Gastrocnemius medialis (tissue), 4 donors: ENCODE measurements around the gene PHF12. TPM values are rescaled to one million over a fixed set of nuclear protein-coding genes. Genes with fewer than 3 reads are reported as not detected.
"Not testable (repeated sequence)": the region's sequence is repeated elsewhere in the genome, so short reads cannot be mapped to it uniquely, and the experiment has no call there.

Source experiments
- ATAC-seq, 2 donors: fragments of 150-250 bp; one replicate each; pipeline ENCODE4 v1.9.1; 2016
- DNase-seq, 2 donors: peaks; one replicate each; pipeline ENCODE4 v3.0.0-alpha.2; 2019
- H3K27ac ChIP-seq, 4 donors: fragments of 200-600 bp; sonication (generic); 1 replicate in 1 of 4; 2 replicates in 3 of 4; pipeline ENCODE4 v1.5.1; 2016 to 2018; ENCODE audit warnings: mild to moderate bottlenecking in 2 of 4, moderate library complexity in 1 of 4
- H3K27me3 ChIP-seq, 3 donors: fragments of 200-600 bp; sonication (generic) in 2 of 3; 1 replicate in 1 of 3; 2 replicates in 2 of 3; pipeline versions ENCODE4 v1.5.1 to v1.6.0; 2016 to 2019; ENCODE audit warnings: mild to moderate bottlenecking in 1 of 3, moderate library complexity in 1 of 3
- H3K36me3 ChIP-seq, 2 donors: fragments of 200-600 bp; sonication (generic) in 1 of 2; one replicate each; pipeline ENCODE4 v1.5.1; 2017 to 2018
- H3K4me1 ChIP-seq, 2 donors: fragments of 200-600 bp; sonication (generic) in 1 of 2; one replicate each; pipeline ENCODE4 v1.5.1; 2016 to 2017; ENCODE audit warnings: mild to moderate bottlenecking in 2 of 2
- H3K4me3 ChIP-seq, 4 donors: fragments of 200-600 bp; sonication (generic) in 3 of 4; 1 replicate in 1 of 4; 2 replicates in 3 of 4; pipeline ENCODE4 v1.5.1; 2016 to 2019; ENCODE audit warnings: mild to moderate bottlenecking in 2 of 4
- H3K9me3 ChIP-seq, 3 donors: fragments of 200-600 bp; sonication (generic) in 2 of 3; 1 replicate in 1 of 3; 2 replicates in 2 of 3; pipeline ENCODE4 v1.5.1; 2016 to 2019
- POLR2A ChIP-seq, 2 donors: fragments of 450-650 bp; IDR thresholded peaks; one replicate each; pipeline ENCODE4 v1.6.1; 2017; ENCODE audit warnings: antibody characterized with exemption in 2 of 2, mild to moderate bottlenecking in 2 of 2, moderate library complexity in 2 of 2
- in situ Hi-C, 4 donors: fragments of 200-750 bp; cut with MboI; loops; one replicate each; pipeline versions ENCODE4 v1.15.0 to v1.8.0; 2017; ENCODE audit warnings: low sequenced_read_pairs in 4 of 4
- intact Hi-C: fragments of 100-400 bp; cut with DNase I; formaldehyde crosslinking; loops from one replicate; pipeline ENCODE4 v1.15.1; 2023; ENCODE audit warnings: low total_unique reads
- total RNA-seq, 4 donors: library from RNA; depleted of rRNA; stranded (reverse); fragments of >200 nt; gene quantifications; one replicate each; pipeline versions ENCODE4 v1.1.0 to v1.2.3, GENCODE V29; 2016
- TF ChIP-seq, protein P1 (sequence below), 5 experiments: fragments of 450-650 bp in 3 of 5; fragments of 200-600 bp in 2 of 5; sonication (generic) in 2 of 5; IDR thresholded peaks in 4 of 5; conservative IDR thresholded peaks in 1 of 5; 1 replicate in 4 of 5; 2 replicates in 1 of 5; pipeline ENCODE4 v1.5.1; 2016 to 2019; ENCODE audit warnings: antibody characterized with exemption in 5 of 5, mild to moderate bottlenecking in 3 of 5, moderate library complexity in 3 of 5

The PHF12 gene
- total RNA-seq, 4 donors from 2014 or later = 22.1 to 37.3 (median 24.2) TPM

DNA sequence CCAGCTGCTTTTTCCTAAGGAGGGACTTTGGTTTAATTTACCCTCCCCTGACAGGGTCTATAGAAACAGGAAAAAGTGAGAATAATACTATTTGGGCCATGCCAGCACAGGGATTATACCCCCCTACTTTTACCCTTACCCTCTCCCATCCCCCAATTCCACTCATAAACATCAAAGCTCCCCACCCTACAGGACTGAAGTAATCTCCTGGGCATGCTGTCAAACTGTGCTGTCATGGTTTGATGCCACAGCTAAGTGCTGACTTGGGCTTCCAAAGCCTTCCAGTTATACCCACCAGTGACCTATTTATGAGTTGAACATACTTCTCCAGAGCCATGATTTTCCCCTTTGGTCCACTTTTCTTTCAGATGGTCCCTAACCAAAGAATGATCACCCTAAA is 12.8 kb downstream of the PHF12 start:
- in situ Hi-C loops (no loop called here), intact Hi-C loops (no loop called here)
- TF ChIP-seq, protein P1, sequence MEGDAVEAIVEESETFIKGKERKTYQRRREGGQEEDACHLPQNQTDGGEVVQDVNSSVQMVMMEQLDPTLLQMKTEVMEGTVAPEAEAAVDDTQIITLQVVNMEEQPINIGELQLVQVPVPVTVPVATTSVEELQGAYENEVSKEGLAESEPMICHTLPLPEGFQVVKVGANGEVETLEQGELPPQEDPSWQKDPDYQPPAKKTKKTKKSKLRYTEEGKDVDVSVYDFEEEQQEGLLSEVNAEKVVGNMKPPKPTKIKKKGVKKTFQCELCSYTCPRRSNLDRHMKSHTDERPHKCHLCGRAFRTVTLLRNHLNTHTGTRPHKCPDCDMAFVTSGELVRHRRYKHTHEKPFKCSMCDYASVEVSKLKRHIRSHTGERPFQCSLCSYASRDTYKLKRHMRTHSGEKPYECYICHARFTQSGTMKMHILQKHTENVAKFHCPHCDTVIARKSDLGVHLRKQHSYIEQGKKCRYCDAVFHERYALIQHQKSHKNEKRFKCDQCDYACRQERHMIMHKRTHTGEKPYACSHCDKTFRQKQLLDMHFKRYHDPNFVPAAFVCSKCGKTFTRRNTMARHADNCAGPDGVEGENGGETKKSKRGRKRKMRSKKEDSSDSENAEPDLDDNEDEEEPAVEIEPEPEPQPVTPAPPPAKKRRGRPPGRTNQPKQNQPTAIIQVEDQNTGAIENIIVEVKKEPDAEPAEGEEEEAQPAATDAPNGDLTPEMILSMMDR (IDR thresholded peaks at IDR 0.05 in 4 of 5, conservative IDR thresholded peaks at IDR 0.05 in 1 of 5) = no peak
- TF ChIP-seq POLR2A (IDR thresholded peaks at IDR 0.05) = no peak
- Histone ChIP-seq H3K27me3 (no peaks in the 10 kb centered on the region), H3K9me3 (no peaks in the 10 kb centered on the region), H3K36me3 (no peaks in the 10 kb centered on the region), H3K27ac (peak overlapping the region; percentile 80 to 97 (median 96)), H3K4me1 (peaks cover 75 to 83% of the 10 kb centered on the region in 2 donors), H3K4me3 (peak overlapping the region in 2 of 4 donors; percentile 2 to 17)
- DNase-seq (peak; percentile 46 to 77), ATAC-seq (peak; percentile 48 to 70)

DNA sequence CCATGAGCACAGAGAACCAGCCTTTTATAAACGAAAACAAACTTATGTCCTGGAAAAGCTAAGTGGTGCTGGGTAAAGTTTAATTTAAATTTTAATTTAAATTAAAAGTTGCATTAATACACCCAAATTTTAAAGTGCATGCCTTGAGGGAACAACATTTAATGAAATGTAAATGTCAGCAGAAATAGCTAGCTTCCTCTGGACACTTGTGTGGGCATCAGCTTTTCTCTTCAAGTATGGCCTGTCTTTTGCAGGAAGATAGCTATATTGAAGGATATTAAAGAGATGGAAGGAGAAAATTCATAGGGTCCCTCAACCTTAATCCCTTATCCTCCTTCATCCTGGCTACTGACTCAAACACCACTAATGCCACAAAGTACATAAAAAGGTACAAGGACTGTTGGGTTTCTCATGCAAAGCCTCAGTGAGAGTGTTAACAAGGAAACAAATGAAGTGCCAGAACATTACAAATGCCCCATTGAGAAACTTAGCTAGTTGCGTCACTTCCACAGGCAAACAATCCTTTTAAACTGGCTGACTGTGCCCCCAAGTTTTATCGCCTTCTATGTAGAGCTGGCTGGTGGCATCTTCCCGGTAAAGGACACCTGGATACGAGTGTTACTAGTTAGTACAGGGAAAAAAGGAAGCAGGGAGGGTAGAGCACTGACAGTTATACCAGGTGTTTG is 14.1 kb downstream of the PHF12 start:
- in situ Hi-C loops (no loop called here), intact Hi-C loops (no loop called here)
- Histone ChIP-seq H3K27me3 (no peaks in the 10 kb centered on the region), H3K9me3 (no peaks in the 10 kb centered on the region), H3K36me3 (no peaks in the 10 kb centered on the region), H3K4me3 (no peak overlapping the region), H3K4me1 (peaks cover 69 to 71% of the 10 kb centered on the region in 2 donors), H3K27ac (peak overlapping the region; percentile 80 to 97 (median 96))
- DNase-seq (no peak), ATAC-seq (peak; percentile 53 to 65)
- TF ChIP-seq, protein P1 (IDR thresholded peaks at IDR 0.05 in 4 of 5, conservative IDR thresholded peaks at IDR 0.05 in 1 of 5) = no peak
- no peak for TF ChIP-seq POLR2A (IDR thresholded peaks at IDR 0.05)

DNA sequence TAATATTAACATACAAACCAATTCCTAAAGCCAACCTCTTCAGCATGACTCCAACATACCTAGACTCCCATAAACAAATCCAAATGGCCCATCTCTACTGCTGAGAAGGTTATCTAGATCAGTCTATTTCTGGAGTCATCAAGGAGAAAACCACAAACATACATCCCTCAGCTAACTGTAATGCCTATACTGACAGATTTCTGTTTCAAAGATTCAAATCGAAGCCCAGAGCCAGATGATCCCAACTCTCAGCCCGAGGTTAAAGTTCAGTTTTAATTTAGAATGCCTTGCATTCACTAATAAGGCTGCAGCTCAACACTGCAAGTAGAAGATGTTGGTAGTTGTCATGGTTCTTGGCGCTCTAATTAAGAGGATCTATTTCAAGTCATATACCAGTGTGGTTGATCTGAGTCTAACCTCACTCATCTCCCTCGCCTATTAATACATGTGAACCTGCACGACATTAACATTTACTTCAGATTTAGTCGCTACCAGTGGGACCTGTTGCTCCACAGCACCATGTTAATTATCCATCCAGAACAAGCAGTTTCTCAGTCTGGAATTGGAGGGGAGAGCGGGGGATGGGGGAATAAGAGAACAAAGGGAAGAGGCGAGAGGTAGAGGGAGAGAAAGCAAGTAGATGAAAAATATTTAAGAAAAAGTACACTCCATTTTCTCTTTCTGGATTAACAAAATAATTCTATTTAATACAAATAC is 15.4 kb downstream of the PHF12 start:
- no peak overlapping the region for H3K4me3 ChIP-seq
- H3K4me1 ChIP-seq = peaks cover 65 to 67% of the 10 kb centered on the region in 2 donors
- no peak for DNase-seq
- no peaks in the 10 kb centered on the region for H3K36me3 ChIP-seq
- in situ Hi-C loops = no loop called here
- intact Hi-C loops = no loop called here
- TF ChIP-seq, protein P1 (IDR thresholded peaks at IDR 0.05 in 4 of 5, conservative IDR thresholded peaks at IDR 0.05 in 1 of 5) = no peak
- no peak for TF ChIP-seq POLR2A (IDR thresholded peaks at IDR 0.05)
- ATAC-seq = no peak
- peak overlapping the region; percentile 80 to 97 (median 96) for H3K27ac ChIP-seq
- no peaks in the 10 kb centered on the region for H3K9me3 ChIP-seq
- no peaks in the 10 kb centered on the region for H3K27me3 ChIP-seq

DNA sequence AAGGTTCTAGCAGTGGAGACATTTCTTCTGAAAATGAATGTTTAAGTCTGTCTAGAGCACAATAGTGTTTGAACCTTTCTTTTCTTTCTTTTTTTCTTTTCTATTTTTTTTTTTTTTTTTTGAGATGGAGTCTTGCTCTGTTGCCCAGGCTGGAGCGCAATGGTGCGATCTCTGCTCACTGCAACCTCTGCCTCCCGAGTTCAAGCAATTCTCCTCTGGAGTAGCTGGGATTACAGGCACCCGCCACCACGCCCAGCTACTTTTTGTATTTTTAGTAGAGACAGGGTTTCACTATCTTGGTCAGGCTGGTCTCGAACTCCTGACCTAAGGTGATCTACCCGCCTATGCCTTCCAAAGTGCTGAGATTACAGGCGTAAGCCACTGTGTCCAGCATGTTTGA is 16.8 kb downstream of the PHF12 start:
- ATAC-seq, H3K36me3 ChIP-seq, H3K27ac ChIP-seq, H3K9me3 ChIP-seq, DNase-seq, H3K27me3 ChIP-seq, intact Hi-C loops, in situ Hi-C loops, H3K4me3 ChIP-seq: not testable (repeated sequence)
- peaks cover 53 to 61% of the 10 kb centered on the region in 2 donors for H3K4me1 ChIP-seq

DNA sequence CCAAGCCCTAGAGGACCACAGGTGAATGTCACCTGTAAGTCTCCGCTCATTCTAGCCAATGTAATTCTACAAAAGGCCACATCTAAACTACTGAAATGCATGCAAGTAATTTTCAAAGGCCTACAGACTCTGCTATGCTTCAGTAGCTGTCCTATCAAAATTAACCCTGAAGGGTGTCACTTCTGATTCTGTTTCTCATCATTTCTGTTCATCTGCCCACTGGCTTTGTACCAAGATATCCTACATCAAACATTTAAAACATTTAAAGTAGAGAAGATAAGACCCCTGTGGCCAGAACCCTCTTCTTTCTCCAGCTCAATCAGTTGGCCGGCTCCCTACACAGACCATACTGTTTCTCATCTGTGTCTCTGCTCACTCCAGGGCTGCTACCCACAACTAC is 21.5 kb downstream of the PHF12 start:
- intact Hi-C loops (no loop called here), in situ Hi-C loops (no loop called here)
- no peaks in the 10 kb centered on the region for H3K9me3 ChIP-seq
- TF ChIP-seq POLR2A (IDR thresholded peaks at IDR 0.05) = no peak
- TF ChIP-seq, protein P1 (IDR thresholded peaks at IDR 0.05 in 4 of 5, conservative IDR thresholded peaks at IDR 0.05 in 1 of 5) = no peak
- no peak overlapping the region for H3K4me3 ChIP-seq
- no peak for DNase-seq
- peaks cover 27% of the 10 kb centered on the region in 2 donors for H3K4me1 ChIP-seq
- no peaks in the 10 kb centered on the region for H3K36me3 ChIP-seq
- no peak for ATAC-seq
- no peaks in the 10 kb centered on the region for H3K27me3 ChIP-seq
- no peak overlapping the region for H3K27ac ChIP-seq
